ENCODE results near the gene ZMAT5. TPM values are rescaled to one million over a fixed set of nuclear protein-coding genes. Genes with fewer than 3 reads are reported as not detected.
"Not testable (repeated sequence)": the region's sequence is repeated elsewhere in the genome, so short reads cannot be mapped to it uniquely, and the experiment has no call there.

The ZMAT5 gene
- total RNA-seq, 1 donor from 2014 or later, result 14.1 TPM

GRCh38 chr22:29754658-29755395 is 12.0 kb downstream of the ZMAT5 start:
- DNase-seq (ENCODE audit: low read depth in 2 of 2), result not testable (repeated sequence)

- no peak for DNase-seq (ENCODE audit: low read depth in 2 of 2)
Measured at GRCh38 chr22:29753808-29754657, 12.8 kb downstream of the ZMAT5 start.

- DNase-seq (ENCODE audit: low read depth in 2 of 2), result no peak
Measured at GRCh38 chr22:29751669-29752068, 15.1 kb downstream of the ZMAT5 start.

DNA sequence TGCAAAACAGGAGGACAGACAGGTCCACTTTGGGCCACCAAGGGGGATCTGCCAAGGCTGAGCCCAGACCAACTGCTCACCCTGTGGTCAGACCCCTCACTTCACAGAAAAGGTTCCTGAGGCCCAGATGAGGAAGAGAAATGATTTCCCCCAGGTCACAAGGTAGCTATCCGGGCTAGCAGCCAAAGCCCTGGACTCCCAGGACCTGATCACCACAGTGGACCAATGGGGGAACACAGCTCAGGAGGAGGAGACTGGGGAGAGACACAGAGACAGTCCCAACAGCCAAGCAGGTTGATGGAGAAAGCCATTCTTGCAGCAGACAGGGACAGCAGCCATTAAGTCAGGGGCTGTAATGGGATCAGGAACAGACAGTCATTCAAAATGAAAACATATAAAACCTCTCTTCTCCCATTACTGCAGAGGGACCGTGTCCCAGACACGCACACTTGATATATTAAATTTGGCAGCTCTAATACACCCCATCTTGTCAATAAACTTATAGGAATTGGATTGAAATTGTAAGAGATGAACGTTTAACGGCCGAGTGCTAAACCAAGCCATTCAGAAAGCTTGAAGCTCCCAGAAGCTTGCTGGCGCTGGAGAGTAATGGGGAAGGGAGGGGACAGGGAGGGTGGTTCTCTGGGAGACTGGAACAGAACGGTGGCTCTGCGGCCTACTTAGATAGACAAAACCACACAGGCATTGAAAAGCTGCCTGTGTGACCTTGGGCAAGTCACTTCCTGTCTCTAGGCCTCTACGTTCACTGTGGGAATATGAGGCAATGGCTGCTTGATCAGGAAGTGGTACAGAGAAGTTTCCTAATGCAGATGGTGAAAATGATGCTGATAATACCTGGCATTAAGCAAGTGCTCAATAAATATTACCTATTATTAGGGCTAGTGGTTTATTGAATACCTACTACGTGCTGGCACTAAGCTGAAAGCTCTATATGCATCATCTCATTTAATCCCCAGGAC is 16.0 kb downstream of the ZMAT5 start:
- DNase-seq (ENCODE audit: low read depth in 2 of 2), result peak; percentile 18 to 32

- no peak for DNase-seq (ENCODE audit: low read depth in 2 of 2)
Measured at GRCh38 chr22:29750029-29750428, 16.8 kb downstream of the ZMAT5 start.

- DNase-seq (ENCODE audit: low read depth in 2 of 2), result no peak
Measured at GRCh38 chr22:29748248-29748893, 18.4 kb downstream of the ZMAT5 start.

- DNase-seq (ENCODE audit: low read depth in 2 of 2), result no peak
Measured at GRCh38 chr22:29747832-29748231, 19.0 kb downstream of the ZMAT5 start.

DNA sequence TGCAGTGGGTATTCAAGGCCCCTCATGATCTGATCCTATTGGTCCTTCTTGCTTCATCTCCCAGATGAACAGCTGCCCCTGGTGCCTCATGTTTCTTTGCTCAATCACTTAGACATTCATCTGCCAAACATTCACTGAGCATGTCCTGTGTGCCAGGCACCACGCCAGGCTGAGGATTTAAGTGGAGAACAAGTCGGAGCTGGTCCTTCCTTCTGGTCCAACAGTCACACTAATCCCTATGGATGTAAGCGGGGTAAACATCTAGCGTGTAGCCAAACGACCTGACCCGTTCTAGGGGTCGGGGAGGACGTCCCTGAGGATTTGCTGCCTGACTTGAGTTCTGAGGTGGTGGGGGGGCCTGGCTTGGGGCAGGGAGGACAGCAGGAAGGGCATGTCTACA is 21.9 kb downstream of the ZMAT5 start:
- DNase-seq (ENCODE audit: low read depth in 2 of 2), result no peak

- DNase-seq (ENCODE audit: low read depth in 2 of 2), result no peak
Measured at GRCh38 chr22:29742326-29742725, 24.5 kb downstream of the ZMAT5 start.

DNA sequence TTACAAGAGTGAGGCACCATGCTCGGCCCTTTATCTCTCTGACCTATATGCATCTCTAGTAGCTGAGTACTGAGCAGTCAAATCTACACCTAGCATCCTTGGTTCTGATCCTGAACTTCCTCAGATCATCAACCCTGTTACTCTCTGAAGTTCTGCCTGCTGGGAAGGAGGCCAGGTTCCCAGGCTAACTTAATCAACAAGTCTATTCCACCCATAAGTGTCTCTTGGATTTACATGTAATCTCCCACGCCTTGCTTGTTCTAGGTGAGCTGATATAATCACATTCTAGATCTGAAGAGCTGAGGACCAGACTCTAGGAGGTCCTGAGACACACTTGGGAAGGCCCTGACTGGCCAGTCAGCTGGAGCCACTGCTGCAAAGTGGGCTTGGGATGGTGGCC is 24.9 kb downstream of the ZMAT5 start:
- DNase-seq (ENCODE audit: low read depth in 2 of 2), result no peak

DNA sequence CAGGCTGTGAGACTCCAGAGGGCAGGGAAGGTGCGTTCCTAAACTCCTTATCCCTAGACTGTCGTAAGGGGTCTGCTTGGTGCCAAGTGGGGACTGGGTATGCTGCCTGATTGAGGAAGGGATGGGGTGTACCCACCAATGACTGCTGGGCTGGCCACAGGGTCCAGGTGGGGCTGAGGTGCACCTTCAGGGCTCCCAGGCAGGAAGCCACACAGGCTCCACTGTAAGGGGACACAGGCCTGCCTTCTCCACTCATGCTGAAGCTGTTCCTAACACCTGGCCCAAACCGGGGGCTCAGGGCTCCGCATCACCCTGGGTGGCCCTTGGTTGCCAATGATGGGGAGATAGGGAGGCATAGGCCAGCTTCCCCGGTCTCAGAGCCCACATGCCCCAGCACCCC is 26.6 kb downstream of the ZMAT5 start:
- no peak for DNase-seq (ENCODE audit: low read depth in 2 of 2)

DNA sequence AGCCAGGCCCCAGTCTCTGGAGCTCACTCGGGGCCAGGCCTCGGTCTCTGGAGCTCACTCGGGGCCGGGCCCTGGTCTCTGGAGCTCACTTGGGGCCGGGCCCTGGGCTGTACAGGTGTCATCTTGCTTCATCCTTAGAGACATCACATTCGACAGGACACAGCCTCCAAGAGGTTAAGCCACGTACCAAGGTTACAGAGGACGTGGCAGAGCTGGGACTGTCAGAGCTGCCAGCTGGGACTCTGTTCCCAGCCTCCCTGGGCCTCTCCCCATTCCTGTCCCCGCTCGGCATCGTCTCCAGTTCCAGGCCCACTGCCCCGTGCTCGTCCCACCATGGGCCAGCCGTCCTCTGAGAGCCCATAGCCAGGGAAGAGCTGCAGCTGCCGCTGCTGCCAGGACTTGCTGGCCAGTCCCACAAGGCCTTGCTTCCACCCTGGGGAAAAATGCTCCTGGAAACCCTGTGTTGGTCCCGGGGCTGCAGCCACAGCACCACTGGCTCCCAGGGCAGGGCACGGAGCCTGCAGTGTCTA is 27.4 kb downstream of the ZMAT5 start:
- no peak for DNase-seq (ENCODE audit: low read depth in 2 of 2)

DNA sequence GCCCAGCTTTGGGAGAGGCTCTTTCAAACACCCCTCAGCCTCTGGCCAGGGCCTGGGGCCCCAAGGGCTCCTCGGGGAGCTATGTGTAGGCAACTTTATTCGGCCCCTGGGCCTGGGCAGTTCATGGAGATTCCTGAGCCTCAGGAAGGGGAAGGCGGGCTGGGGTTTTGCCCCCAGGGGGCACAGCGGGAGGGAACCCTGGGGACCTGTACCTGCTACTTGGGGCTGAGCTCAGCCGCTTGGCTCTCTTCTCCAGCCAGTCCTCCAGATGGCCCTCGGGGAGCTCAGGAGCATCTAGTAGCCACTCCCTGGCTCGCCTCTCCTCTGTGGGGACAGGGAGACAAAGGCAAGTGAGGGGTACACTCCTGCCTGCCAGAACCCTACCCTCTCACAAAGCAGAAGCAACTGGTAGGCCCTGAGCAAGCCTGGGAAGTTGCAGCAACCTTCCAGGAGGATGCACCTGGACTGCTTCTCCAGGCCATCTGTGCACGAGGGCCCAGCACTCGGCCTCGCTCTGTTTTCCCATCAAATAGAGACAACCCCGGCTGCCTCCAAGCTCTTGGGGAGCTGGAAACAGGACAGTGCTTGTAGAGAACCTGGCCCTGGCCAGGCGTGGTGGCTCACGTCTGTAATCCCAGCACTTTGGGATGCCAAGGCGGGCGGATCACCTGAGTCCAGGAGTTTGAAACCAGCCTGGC is 28.5 kb downstream of the ZMAT5 start:
- DNase-seq (ENCODE audit: low read depth in 2 of 2), result no peak

- DNase-seq (ENCODE audit: low read depth in 2 of 2), result no peak
Measured at GRCh38 chr22:29737251-29738117, 29.3 kb downstream of the ZMAT5 start.

DNA sequence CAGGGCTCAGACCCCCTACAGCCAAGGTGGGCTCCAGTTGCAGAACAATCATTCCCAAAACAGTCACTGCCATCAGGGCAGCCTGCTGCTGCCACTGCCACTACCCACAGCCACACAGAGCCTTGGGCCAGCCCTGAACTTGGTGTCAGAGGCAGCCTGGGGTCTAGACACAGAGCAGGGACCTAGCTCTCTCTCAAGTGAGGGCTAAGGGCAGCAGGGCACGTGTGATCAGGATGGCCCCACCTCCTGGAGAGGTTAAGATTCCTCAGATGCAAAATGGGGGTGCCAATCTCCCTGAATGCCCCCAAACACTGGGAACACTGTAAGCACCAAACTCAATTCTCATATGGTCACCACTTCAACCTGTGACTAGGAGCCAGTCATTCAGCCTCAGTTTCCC is 31.4 kb downstream of the ZMAT5 start:
- DNase-seq (ENCODE audit: low read depth in 2 of 2), result no peak

GRCh38 chr22:29734838-29735237 is 32.0 kb downstream of the ZMAT5 start:
- no peak for DNase-seq (ENCODE audit: low read depth in 2 of 2)

DNA sequence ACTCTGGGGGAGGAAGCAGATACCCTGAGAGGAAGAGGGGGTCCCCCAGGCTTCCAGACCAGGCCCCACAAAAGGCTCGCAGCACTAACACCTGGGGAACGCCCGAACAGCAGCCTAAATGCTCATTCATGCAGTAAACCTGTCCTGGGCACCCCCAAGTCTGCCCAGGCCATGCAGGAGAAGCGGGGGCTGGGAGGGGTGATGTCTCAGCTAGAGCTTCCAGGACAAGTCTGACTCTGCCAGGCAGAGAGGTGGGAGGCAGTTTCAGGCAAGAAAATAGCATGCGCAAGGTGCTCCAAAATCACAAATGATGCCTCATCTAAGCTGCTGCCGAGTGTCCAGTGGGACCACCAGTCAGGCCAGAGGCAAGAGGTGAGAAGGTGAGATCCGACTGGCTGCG is 32.4 kb downstream of the ZMAT5 start:
- DNase-seq (ENCODE audit: low read depth in 2 of 2), result no peak

DNA sequence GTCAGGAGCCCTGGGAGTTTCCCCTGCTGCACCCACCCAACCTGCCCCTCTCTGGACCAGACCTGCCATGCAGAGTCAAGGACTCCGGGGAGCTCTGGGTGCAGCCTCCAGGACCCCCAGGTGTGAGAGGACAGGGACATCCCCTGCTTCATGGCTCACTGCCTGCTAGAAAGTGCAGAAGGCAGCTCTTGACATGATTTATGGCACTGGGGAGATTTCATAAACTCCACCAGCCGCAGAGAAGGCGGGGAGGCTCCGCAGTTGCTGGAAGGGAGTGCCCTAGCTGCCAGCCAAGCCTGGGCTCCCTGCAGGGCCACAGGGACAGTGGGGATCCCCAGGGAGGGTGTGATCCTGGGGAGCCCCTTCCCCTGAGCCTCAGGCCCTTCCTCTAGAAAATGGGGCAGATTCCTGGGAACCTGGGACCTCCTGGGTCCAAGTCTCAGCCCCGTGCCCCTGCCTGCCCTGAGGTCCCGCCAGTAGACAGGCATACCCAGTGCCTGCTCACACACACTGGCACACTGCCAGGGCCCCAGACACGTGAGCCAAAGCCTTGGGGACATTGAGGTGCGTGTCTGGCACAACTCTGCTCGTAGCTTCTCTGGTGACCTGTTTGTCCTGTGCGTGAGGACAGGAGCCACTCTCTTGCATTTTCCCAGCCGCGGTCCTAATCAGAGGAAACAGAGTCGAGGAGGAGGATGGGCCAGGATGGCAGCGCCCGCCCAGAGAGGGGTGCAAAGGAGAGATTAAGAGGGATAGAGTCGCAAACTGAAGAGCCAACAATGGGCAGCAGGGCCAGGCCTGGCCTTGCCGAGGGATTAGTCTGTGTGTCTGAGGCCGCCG is 33.2 kb downstream of the ZMAT5 start:
- DNase-seq (ENCODE audit: low read depth in 2 of 2), result no peak
